CD4-positive, alpha-beta T cell (primary cell): ENCODE measurements around the gene ERN1. TPM values are rescaled to one million over a fixed set of nuclear protein-coding genes. Genes with fewer than 3 reads are reported as not detected.
A peak's percentile ranks its signal among the peaks of the same experiment; 100 is the strongest.

ENCODE experiments used
- ATAC-seq: fragments of 200-7000 bp; cut with Tn5 transposase; one replicate; pipeline ENCODE4 v1.10.0; 2022; ENCODE audit warnings: mild to moderate bottlenecking; ENCODE audit not compliant: poor library complexity
- CTCF ChIA-PET: fragments of 350-600 bp; sonication (Branson Sonifier 250); formaldehyde crosslinking; loops from one replicate; lab custom pipeline; 2021; ENCODE audit warnings: antibody characterized with exemption, inconsistent platforms; lab: Charles Lee
- POLR2A ChIA-PET: fragments of 350-600 bp; sonication (Branson Sonifier 250); formaldehyde crosslinking; loops from one replicate; lab custom pipeline; 2021; ENCODE audit warnings: antibody characterized with exemption, inconsistent platforms; lab: Charles Lee
- DNase-seq, 14 experiments: peaks; one replicate each; pipeline ENCODE4 v3.0.0-alpha.2; 2013 to 2020; ENCODE audit warnings: mixed read lengths in 2 of 14
- H3K27ac ChIP-seq, 2 donors: one replicate each; pipeline versions ENCODE4 v1.5.1 to v1.7.0; 2013; ENCODE audit warnings: low read length in 2 of 2, low read depth in 1 of 2, mild to moderate bottlenecking in 1 of 2
- H3K27me3 ChIP-seq, 2 experiments: 1 replicate in 1 of 2; 2 replicates in 1 of 2; pipeline versions ENCODE4 v1.6.1 to v1.7.0; 2013; ENCODE audit warnings: low read length in 2 of 2, control low read depth in 1 of 2, mild to moderate bottlenecking in 1 of 2, moderate library complexity in 1 of 2; ENCODE audit not compliant: insufficient read depth in 2 of 2, control insufficient read depth in 1 of 2
- H3K36me3 ChIP-seq: one replicate; pipeline ENCODE4 v1.6.1; 2013; ENCODE audit warnings: low read length, control low read depth; ENCODE audit not compliant: insufficient read depth
- H3K4me1 ChIP-seq: one replicate; pipeline ENCODE4 v1.6.1; 2013; ENCODE audit warnings: low read length, control low read depth; ENCODE audit not compliant: insufficient read depth
- H3K4me3 ChIP-seq: one replicate; pipeline ENCODE4 v1.5.1; 2013; ENCODE audit warnings: mild to moderate bottlenecking, low read length, moderate library complexity
- H3K9me3 ChIP-seq, 2 experiments: 1 replicate in 1 of 2; 2 replicates in 1 of 2; pipeline versions ENCODE4 v1.6.1 to v1.7.0; 2013; ENCODE audit warnings: low read length in 2 of 2, mild to moderate bottlenecking in 2 of 2, control low read depth in 1 of 2, moderate library complexity in 1 of 2; ENCODE audit not compliant: control insufficient read depth in 1 of 2, insufficient read depth in 1 of 2
- H3K27ac Mint-ChIP-seq: one replicate; pipeline ENCODE4 v1.8.0; 2020; ENCODE audit warnings: mixed read lengths
- H3K27me3 Mint-ChIP-seq: one replicate; pipeline ENCODE4 v1.8.0; 2021; ENCODE audit warnings: mixed read lengths
- H3K36me3 Mint-ChIP-seq: one replicate; pipeline ENCODE4 v1.8.0; 2021; ENCODE audit warnings: low read depth, mixed read lengths
- H3K4me1 Mint-ChIP-seq: one replicate; pipeline ENCODE4 v1.8.0; 2021; ENCODE audit warnings: low read depth, mixed read lengths
- H3K4me3 Mint-ChIP-seq: one replicate; pipeline ENCODE4 v1.8.0; 2020; ENCODE audit warnings: mild to moderate bottlenecking, mixed read lengths
- H3K9me3 Mint-ChIP-seq: one replicate; pipeline ENCODE4 v1.8.0; 2020; ENCODE audit warnings: mixed read lengths
- intact Hi-C, 2 experiments: fragments of 100-400 bp; cut with DNase I in 1 of 2; cut with micrococcal nuclease in 1 of 2; formaldehyde crosslinking; loops; one replicate each; pipeline versions ENCODE4 v1.15.1 to v1.9.0; 2023 to 2025; cut with DNase I, micrococcal nuclease
- total RNA-seq, 174 experiments: library from RNA in 2 of 174; stranded (reverse) in 2 of 174; gene quantifications; one replicate each; pipeline ENCODE4 v1.2.3 and lab custom pipeline; 2021 to 2026
- TF ChIP-seq, protein P1 (sequence below): fragments of 200-600 bp; IDR thresholded peaks from one replicate; pipeline ENCODE4 v1.8.0; 2022; ENCODE audit warnings: antibody characterized with exemption, mild to moderate bottlenecking

The ERN1 gene
- total RNA-seq, 2 experiments from 2014 or later, result 62.7 to 67.8 TPM

DNA sequence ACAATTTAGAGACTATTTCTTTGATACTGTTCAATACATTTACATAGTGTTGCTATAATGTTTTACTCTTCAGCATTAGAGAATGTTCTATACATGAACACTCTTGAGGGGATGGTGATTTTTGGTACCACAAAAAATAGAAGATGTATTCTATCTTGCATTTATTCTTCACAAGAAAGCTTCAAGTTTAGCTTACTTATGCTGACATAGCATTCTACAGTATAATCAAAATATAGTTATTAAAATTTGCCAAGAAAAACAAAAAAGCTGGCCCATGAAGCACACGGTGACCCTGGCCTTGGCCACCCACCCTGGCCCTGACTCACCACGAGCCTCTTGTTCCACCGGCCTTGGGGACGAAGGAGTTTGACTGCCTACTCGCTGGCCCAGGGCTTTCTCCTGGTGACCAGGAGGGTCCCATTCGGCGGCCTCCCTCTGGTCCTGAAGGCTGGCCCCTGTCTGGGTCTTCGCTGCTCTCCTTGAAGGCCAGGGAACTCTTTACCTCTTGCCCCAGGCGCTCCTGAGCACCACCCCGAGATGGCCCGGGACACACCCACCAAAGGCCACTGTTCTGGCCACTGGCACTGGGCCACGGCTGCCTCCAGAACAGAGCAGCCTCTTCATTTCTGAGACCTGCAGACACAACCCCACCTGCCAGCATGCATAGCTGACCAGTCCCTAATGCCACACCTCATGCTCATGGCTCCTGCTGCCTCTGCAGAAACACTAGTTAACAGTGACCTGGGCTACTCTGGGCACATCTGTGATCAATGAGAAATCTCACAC is 87.1 kb downstream of the ERN1 start:
- intact Hi-C loops, result no loop called here
- Mint-ChIP-seq H3K4me1 (peaks cover 11% of the 10 kb centered on the region), H3K4me3 (no peak overlapping the region), H3K27ac (peak overlapping the region; percentile 72), H3K9me3 (no peaks in the 10 kb centered on the region), H3K27me3 (no peaks in the 10 kb centered on the region), H3K36me3 (peaks cover 75% of the 10 kb centered on the region)
- no peaks in the 10 kb centered on the region for H3K9me3 ChIP-seq
- ChIA-PET CTCF (interaction anchor here (1.0 to 2.6 kb wide), 3 partner anchors 13 to 115 kb away, joined by 3 to 11 read pairs (median 3); no protein-coding TSS in a partner anchor), POLR2A (interaction anchor here (0.8 to 2.9 kb wide), 10 partner anchors 8 to 106 kb away, joined by 3 to 19 read pairs (median 4); partner anchors contain the start of gene ICAM2)
- H3K4me1 ChIP-seq, result peaks cover 25% of the 10 kb centered on the region
- no peak overlapping the region for H3K4me3 ChIP-seq
- no peak for ATAC-seq
- peaks cover 97% of the 10 kb centered on the region for H3K36me3 ChIP-seq
- no peaks in the 10 kb centered on the region for H3K27me3 ChIP-seq
- TF ChIP-seq, protein P1, sequence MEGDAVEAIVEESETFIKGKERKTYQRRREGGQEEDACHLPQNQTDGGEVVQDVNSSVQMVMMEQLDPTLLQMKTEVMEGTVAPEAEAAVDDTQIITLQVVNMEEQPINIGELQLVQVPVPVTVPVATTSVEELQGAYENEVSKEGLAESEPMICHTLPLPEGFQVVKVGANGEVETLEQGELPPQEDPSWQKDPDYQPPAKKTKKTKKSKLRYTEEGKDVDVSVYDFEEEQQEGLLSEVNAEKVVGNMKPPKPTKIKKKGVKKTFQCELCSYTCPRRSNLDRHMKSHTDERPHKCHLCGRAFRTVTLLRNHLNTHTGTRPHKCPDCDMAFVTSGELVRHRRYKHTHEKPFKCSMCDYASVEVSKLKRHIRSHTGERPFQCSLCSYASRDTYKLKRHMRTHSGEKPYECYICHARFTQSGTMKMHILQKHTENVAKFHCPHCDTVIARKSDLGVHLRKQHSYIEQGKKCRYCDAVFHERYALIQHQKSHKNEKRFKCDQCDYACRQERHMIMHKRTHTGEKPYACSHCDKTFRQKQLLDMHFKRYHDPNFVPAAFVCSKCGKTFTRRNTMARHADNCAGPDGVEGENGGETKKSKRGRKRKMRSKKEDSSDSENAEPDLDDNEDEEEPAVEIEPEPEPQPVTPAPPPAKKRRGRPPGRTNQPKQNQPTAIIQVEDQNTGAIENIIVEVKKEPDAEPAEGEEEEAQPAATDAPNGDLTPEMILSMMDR, result no peak
- H3K27ac ChIP-seq, result no peak overlapping the region
- DNase-seq, result no peak

DNA sequence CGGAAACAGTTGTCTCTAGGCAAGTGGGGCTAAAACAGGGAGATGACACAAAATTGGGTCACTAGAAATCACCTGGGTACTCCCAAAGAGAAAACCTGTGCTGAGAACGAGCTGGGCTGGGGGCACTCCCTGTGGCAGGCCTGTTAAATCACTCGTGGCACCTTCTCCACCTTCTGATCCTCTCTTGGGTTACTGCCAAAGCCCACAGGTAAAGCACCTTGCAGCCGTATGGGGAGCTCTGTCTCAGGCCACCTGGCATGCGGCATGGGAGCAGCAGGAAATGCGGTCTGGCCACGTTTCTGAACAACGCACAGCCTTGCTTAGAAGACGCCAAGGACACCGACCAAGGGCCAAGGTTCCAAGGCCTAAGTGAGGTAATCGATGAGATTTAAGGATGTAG is 88.0 kb downstream of the ERN1 start:
- Histone ChIP-seq H3K27me3 (no peaks in the 10 kb centered on the region), H3K36me3 (peaks cover 90% of the 10 kb centered on the region), H3K27ac (no peak overlapping the region), H3K4me1 (peaks cover 25% of the 10 kb centered on the region), H3K4me3 (no peak overlapping the region), H3K9me3 (no peaks in the 10 kb centered on the region)
- ATAC-seq (peak; percentile 48), DNase-seq (peak in 1 of 14 experiments; percentile 53)
- no peaks in the 10 kb centered on the region for H3K9me3 Mint-ChIP-seq
- ChIA-PET POLR2A (interaction anchor here (0.6 to 2.9 kb wide), 12 partner anchors 9 to 107 kb away, joined by 3 to 19 read pairs (median 3); partner anchors contain the start of gene ICAM2), CTCF (interaction anchor here (0.9 to 2.6 kb wide), 4 partner anchors 9 to 114 kb away, joined by 3 to 11 read pairs (median 4); no protein-coding TSS in a partner anchor)
- TF ChIP-seq, protein P1, result no peak
- peak overlapping the region; percentile 72 for H3K27ac Mint-ChIP-seq
- H3K36me3 Mint-ChIP-seq, result peaks cover 65% of the 10 kb centered on the region
- no peak overlapping the region for H3K4me3 Mint-ChIP-seq
- intact Hi-C loops, result no loop called here
- peaks cover 11% of the 10 kb centered on the region for H3K4me1 Mint-ChIP-seq
- H3K27me3 Mint-ChIP-seq, result no peaks in the 10 kb centered on the region

DNA sequence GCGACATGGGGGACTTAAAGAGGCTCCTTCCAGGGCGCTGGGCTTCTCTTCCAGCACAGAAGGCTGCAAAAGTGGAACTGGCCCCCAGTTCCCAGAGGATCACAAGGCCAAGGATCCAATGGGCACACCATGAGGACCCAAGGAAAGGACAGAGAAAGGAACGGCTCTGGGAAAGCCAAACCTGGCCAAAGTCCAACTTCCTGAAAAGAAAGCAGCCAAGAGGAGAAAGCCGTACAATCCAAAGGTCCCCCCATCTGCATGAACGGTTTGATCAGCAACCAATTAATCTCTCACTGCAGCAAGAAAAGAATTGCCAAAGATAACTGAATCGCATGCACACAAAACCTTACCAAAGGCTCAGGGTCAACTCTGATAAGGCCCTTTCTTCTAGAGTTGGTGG is 89.7 kb downstream of the ERN1 start:
- ChIA-PET POLR2A (interaction anchor here (0.6 kb wide), 1 partner anchor 84 kb away, joined by 3 read pairs; no protein-coding TSS in a partner anchor), CTCF (no interaction called here)
- Mint-ChIP-seq H3K27me3 (no peaks in the 10 kb centered on the region), H3K27ac (no peak overlapping the region), H3K4me3 (no peak overlapping the region), H3K9me3 (no peaks in the 10 kb centered on the region), H3K4me1 (peaks cover 11% of the 10 kb centered on the region), H3K36me3 (peaks cover 48% of the 10 kb centered on the region)
- H3K4me3 ChIP-seq, result no peak overlapping the region
- H3K9me3 ChIP-seq, result no peaks in the 10 kb centered on the region
- H3K36me3 ChIP-seq, result peaks cover 73% of the 10 kb centered on the region
- no peak for DNase-seq
- no peaks in the 10 kb centered on the region for H3K27me3 ChIP-seq
- ATAC-seq, result no peak
- no peak overlapping the region for H3K27ac ChIP-seq
- intact Hi-C loops, result no loop called here
- H3K4me1 ChIP-seq, result peaks cover 27% of the 10 kb centered on the region
- TF ChIP-seq, protein P1, result no peak
